Mammary epithelial cell (primary cell): ENCODE data around the gene RAB11B.

Experiments
- EZH2 ChIP-seq: IDR thresholded peaks from 2 replicates; pipeline ENCODE4 v1.6.1; 2012; ENCODE audit warnings: low read length, inconsistent platforms, borderline replicate concordance
- TF ChIP-seq, protein P1 (sequence below), 2 donors: IDR thresholded peaks in 1 of 2; conservative IDR thresholded peaks in 1 of 2; 2 replicates each; pipeline ENCODE4 v1.5.1; 2011 to 2012; ENCODE audit warnings: inconsistent platforms in 2 of 2, low read length in 2 of 2, mild to moderate bottlenecking in 2 of 2, control low read depth in 1 of 2, low read depth in 1 of 2; ENCODE audit not compliant: insufficient read depth in 1 of 2; ENCODE audit errors: extremely low read depth in 1 of 2

GRCh38 chr19:8441725-8442544, 51.8 kb downstream of the RAB11B start:
- TF ChIP-seq, protein P1, sequence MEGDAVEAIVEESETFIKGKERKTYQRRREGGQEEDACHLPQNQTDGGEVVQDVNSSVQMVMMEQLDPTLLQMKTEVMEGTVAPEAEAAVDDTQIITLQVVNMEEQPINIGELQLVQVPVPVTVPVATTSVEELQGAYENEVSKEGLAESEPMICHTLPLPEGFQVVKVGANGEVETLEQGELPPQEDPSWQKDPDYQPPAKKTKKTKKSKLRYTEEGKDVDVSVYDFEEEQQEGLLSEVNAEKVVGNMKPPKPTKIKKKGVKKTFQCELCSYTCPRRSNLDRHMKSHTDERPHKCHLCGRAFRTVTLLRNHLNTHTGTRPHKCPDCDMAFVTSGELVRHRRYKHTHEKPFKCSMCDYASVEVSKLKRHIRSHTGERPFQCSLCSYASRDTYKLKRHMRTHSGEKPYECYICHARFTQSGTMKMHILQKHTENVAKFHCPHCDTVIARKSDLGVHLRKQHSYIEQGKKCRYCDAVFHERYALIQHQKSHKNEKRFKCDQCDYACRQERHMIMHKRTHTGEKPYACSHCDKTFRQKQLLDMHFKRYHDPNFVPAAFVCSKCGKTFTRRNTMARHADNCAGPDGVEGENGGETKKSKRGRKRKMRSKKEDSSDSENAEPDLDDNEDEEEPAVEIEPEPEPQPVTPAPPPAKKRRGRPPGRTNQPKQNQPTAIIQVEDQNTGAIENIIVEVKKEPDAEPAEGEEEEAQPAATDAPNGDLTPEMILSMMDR (conservative IDR thresholded peaks at IDR 0.05 in 1 of 2, IDR thresholded peaks at IDR 0.05 in 1 of 2; ENCODE audit: extremely low read depth in 1 of 2, insufficient read depth in 1 of 2, low read depth in 1 of 2, low read length in 2 of 2) = no peak
- TF ChIP-seq EZH2 = no peak
